ENCODE measurements around the gene ARHGEF16.

- TF ChIP-seq, protein P1, sequence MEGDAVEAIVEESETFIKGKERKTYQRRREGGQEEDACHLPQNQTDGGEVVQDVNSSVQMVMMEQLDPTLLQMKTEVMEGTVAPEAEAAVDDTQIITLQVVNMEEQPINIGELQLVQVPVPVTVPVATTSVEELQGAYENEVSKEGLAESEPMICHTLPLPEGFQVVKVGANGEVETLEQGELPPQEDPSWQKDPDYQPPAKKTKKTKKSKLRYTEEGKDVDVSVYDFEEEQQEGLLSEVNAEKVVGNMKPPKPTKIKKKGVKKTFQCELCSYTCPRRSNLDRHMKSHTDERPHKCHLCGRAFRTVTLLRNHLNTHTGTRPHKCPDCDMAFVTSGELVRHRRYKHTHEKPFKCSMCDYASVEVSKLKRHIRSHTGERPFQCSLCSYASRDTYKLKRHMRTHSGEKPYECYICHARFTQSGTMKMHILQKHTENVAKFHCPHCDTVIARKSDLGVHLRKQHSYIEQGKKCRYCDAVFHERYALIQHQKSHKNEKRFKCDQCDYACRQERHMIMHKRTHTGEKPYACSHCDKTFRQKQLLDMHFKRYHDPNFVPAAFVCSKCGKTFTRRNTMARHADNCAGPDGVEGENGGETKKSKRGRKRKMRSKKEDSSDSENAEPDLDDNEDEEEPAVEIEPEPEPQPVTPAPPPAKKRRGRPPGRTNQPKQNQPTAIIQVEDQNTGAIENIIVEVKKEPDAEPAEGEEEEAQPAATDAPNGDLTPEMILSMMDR (IDR thresholded peaks at IDR 0.05): no peak
- no peak for TF ChIP-seq POLR2A (IDR thresholded peaks at IDR 0.05)
These were observed 12.9 kb downstream of the ARHGEF16 start for GRCh38 chr1:3467096-3468036.
